ENCODE results near the gene FLAD1. TPM values are rescaled to one million over a fixed set of nuclear protein-coding genes. Genes with fewer than 3 reads are reported as not detected.

Gene FLAD1
- total RNA-seq, 1 donor from 2014 or later: 34.7 TPM

GRCh38 chr1:154945962-154946850 lies 36.9 kb upstream of the FLAD1 start:
- intact Hi-C loops (cut with DNase I): no loop called here
- DNase-seq (no peak), ATAC-seq (ENCODE audit: poor library complexity) (no peak)

DNA sequence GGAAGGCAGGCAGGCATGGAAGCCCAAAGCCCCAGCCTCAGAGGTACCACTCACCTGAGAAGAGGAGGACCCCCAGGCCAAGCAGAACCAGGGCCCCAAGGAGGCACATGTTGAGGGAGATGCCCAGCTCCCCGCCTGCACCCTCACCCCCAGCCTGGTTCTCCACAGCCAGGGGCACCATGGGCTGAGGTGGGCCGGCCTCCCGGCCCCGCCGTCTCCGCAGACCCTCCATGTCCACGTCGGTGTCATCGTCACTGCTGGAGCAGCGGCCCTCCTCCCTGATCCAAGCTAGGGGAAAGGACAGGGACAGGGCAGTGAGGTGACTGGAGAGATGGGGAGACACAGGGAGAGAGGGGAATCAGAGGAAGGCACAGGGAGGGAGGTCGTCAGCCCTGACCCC lies 35.1 kb upstream of the FLAD1 start:
- DNase-seq (no peak), ATAC-seq (ENCODE audit: poor library complexity) (no peak)
- intact Hi-C loops (cut with DNase I): no loop called here

GRCh38 chr1:154951901-154952657 lies 31.1 kb upstream of the FLAD1 start:
- ATAC-seq (ENCODE audit: poor library complexity) (no peak), DNase-seq (no peak)
- intact Hi-C loops (cut with DNase I): no loop called here

GRCh38 chr1:154952664-154953063 lies 30.5 kb upstream of the FLAD1 start:
- intact Hi-C loops (cut with DNase I): no loop called here
- ATAC-seq (ENCODE audit: poor library complexity): no peak
- DNase-seq: no peak

- ATAC-seq (ENCODE audit: poor library complexity) (no peak), DNase-seq (no peak)
- intact Hi-C loops (cut with DNase I): no loop called here
Observed at GRCh38 chr1:154953611-154954038, 29.5 kb upstream of the FLAD1 start.

GRCh38 chr1:154954541-154954940 lies 28.6 kb upstream of the FLAD1 start:
- intact Hi-C loops (cut with DNase I): no loop called here
- ATAC-seq (ENCODE audit: poor library complexity): no peak
- DNase-seq: no peak

DNA sequence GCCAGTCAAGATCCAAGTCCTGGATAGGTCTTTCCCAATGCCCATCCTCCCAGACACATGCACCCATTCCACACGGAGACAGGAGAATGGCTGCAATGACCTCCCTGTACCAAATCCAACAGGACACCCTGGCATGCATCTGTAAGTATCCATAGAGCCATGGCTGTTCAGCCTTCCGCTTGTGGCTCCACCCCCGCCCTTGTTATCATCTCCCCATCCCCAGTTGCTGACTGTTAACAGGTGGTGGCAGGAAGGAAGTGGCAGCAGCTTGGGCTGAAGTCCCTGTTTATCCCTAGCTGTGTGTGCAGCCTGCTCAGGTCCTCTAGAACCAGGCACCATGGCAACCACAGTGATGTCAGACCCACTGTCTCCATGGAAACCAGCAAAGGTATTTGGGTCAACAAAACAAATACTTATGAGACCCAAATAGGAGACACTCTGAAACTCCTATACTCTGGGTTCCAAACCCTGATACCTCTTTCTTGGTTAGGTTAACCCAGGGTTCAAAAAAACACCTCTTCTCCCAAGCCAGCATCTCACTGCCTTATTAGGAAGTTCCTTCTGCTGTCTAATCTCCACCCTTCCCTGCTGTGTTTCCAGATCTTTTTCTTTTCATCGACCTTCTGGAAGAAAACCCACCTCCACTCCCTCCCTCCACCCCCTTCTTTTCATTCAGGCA lies 28.0 kb upstream of the FLAD1 start:
- no peak for ATAC-seq (ENCODE audit: poor library complexity)
- intact Hi-C loops (cut with DNase I): no loop called here
- no peak for DNase-seq

DNA sequence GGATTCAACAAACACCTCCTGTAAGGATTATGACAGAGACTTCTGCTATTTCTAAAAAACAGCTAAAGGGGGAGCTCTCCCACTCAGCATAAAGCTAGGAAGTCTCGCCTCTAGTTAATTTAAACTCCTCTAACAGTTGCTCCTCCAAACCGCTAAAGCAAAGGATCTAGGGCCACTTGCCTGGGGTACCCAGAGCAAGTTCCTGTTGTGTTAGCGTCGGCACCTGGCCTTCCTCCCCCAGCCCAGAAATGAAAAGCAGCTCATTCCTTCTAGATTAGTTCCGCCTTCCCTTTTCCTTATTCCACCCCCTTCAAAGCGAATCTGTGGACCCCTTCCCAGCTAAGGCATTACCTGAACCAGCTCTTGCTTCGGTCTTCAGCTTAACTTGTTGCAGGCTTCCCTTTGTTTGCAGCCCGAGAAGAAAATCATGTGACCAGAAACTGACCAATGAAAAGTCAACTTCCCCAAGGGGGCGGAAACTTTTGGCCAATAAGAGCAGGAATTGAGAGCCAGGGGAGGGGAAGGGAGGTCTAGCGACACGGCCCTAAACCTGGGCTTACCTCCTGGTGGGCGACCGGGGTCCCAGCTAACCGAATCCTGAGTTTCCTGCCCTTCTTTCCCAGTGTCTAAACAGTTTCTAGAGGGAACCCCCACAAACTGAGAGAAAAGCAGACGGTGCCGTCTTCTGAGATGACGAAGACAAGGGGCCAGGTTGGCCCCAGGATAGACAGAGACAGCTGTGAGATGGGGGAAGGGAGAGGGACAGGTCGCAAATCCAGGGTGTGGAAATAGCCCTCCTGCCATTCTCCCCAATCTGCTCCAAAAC lies 27.2 kb upstream of the FLAD1 start, which contains the start of gene PBXIP1:
TSS of gene PBXIP1 (minus strand) at position 382 of the 826 bp plus-strand sequence. CDS start 2,378 bp downstream, outside the sequence.
- DNase-seq (no peak), ATAC-seq (ENCODE audit: poor library complexity) (peak; percentile 92)
- intact Hi-C loops (cut with DNase I): no loop called here

DNA sequence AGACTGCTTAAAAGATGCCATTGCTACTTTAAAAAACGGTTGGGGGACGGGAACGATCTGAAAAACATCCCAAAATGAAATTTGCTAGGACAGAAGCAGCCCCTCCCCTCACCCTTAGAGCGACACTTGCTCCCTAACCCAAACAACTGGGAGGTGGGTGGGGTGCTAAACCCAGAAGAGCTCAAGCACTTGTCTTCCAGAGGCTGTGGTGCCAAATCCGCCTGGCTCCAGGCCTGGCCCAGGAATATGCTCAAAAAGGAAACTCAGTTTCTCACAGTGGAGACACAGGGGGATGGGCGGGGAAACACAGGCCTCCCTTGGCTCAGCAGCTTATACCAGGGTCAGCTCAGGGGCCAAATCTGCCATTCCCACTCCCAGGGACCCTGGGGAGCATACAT lies 26.6 kb upstream of the FLAD1 start:
- peak; percentile 74 for DNase-seq
- intact Hi-C loops (cut with DNase I): no loop called here
- ATAC-seq (ENCODE audit: poor library complexity): peak; percentile 19

DNA sequence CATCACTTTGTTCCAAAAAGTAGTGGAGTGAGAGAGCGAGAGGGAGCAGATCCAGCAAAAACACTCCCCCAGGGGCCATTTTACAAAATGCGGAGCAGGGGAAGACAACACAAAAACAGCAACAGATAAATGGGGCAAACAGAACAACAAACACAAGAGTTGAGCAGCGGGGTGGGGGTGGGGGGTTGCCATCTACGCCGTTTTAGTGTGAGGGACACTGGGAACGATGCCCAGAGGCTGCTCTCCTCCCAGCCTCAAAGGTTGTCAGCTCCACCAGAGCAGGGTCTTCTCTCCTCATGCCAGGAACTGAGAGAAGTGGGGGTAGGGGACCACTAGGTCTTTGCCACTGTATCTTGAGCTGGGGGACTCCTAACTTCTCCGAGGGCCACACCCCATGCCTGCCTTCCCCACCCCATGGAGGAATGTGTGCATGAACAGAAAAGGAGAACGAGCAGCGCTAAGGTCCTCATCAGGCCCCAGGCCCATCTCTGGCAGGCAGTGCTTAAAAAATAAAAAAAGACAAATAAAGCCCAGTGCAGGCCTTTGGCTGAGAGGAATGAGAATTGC lies 26.0 kb upstream of the FLAD1 start:
- intact Hi-C loops (cut with DNase I): no loop called here
- ATAC-seq (ENCODE audit: poor library complexity) (no peak), DNase-seq (no peak)

- ATAC-seq (ENCODE audit: poor library complexity) (no peak), DNase-seq (no peak)
- intact Hi-C loops (cut with DNase I): no loop called here
Observed at GRCh38 chr1:154958036-154958435, 25.1 kb upstream of the FLAD1 start.

DNA sequence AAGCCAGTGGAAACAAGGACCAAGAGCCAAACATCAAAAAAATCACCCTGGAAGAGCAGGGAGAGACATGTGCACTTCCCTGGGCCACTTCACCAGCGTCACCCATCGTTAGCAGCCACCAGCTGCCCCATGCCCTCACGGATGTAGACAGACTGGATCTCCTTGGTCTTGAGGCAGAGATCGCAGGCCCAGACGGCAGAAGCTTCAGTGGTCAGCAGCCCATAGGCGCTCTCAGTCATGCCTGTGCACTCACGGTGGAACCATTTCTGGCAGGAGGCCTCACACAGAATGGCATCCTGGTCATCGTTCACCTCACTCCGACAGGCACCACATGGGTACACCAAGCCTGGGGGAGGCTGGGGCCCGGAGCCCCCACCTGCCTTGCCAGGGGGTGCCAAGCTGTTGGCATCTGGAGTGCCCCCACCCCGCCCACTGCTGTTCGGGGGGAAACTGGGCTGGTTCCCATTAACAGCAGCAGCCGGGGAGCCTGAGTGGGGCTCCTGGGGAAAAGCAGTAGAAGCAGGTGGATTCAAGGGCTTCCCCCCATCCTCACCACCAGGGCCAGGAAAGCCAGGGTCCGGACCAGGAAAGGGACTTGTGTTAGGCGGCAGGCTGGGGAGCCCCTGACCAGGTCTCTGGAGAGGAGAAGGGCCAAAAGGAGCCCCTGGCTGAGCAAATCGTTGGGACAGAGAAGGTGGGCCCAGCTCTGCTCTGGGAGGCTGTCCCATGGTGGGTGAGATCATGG lies 24.3 kb upstream of the FLAD1 start:
- ATAC-seq (ENCODE audit: poor library complexity) (no peak), DNase-seq (no peak)
- intact Hi-C loops (cut with DNase I): no loop called here

DNA sequence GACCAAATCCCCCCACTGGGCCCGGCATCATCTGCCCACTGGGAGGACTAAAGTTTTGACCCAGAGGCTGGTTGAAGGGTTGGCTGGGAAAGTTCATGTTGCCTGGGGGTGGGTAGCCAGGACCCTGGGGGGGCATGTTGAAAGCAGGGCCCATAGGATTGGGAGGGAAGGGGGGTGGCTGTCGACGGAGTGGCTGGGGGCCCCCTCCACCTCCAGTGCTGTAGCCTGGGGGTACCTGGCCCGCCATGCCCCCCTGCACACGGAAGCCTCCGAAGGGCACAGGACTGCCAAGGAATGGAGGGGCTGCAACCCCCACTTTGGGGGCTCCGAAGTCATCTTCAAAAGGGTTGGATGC lies 23.7 kb upstream of the FLAD1 start:
- intact Hi-C loops (cut with DNase I): no loop called here
- ATAC-seq (ENCODE audit: poor library complexity) (no peak), DNase-seq (no peak)

GRCh38 chr1:154960446-154961136 lies 22.6 kb upstream of the FLAD1 start:
- no peak for ATAC-seq (ENCODE audit: poor library complexity)
- no peak for DNase-seq
- intact Hi-C loops (cut with DNase I): loop anchor here (5.0 kb wide), 1 partner anchor 102 kb away; the partner anchor contains the start of gene EFNA4

DNA sequence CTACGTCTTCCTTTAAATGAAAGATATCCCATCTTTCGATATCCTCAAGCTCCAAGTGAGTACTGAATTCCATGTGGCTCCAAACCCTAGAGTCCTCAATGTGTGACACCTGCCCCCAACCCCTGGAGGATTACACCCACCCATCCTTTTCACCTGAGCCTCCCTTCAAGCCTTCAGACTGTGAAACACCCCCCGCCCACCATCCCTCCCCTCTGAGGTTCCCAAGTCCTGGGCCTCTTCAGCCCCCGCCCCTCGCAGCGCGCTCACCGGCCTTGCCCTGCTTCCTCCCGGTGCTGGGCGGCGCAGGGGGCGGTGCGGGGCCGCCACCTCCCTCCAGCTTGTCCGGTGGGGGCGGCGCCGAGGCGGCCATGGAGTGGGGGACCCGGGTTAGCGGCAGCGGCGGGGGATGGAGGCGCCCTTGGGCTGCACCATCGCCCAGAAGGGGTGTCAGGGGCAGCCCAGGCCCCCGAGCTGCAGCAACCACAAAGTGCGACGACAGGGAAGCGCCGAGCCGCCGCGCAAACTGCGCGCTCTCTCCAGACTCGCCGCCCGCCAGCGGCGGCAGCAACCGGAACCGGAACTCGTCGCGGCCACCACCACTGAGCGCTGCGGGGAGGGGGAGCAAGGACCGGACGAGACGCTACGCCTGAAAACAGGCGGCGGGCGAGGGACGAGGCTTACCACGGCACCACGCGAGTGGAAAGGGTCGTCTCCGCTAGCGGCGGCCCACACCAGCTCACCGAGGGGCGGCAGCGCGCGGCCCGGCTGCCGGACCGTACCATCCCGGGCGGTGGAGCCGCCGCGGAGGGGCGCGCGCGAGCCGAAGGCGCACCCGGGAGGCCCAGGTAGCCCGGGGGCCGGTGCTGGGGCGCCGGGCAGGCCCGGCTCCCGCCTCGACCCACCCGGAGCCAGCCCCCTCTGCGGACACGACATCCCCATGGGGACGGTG lies 21.7 kb upstream of the FLAD1 start, which contains the start of gene PYGO2:
TSS of gene PYGO2 (minus strand) at position 576 of the 949 bp plus-strand sequence. CDS start at position 370, 206 bp downstream.
- intact Hi-C loops (cut with DNase I): loop anchor here (5.0 kb wide), 1 partner anchor 101 kb away; the partner anchor contains the start of gene EFNA4
- peak; percentile 90 for ATAC-seq (ENCODE audit: poor library complexity)
- DNase-seq: peak; percentile 88
